SH-SY5Y (cell line): ENCODE results near the gene PSMG2.

Experiments used
- GATA2 ChIP-seq: IDR thresholded peaks from 2 replicates; pipeline ENCODE4 v1.6.1; 2011; ENCODE audit warnings: mild to moderate bottlenecking, low read depth, low read length
- GATA3 ChIP-seq: IDR thresholded peaks from 2 replicates; pipeline ENCODE4 v1.6.1; 2011; ENCODE audit warnings: low read depth, mild to moderate bottlenecking, low read length, moderate library complexity

DNA sequence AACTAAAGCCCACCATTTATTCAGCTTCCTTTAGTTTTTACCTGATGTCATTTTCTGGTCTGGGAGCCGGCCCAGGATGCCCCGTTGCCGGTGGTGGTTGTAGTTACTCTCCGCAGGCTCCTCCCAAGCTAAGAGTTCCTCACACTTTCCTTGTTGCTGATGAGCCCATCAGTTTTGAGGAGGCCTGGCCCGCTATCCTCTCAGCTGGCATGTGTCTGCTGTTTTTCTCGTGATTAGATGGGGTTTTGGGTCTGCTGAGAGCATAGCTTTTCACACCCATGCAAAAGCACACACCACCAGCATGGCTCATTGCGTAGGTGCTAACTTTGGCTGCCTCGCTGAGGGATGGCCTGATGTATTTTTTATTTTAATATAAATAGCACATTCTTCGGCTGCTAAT lies 72.1 kb downstream of the PSMG2 start:
- no peak for TF ChIP-seq GATA2
- TF ChIP-seq GATA3 = no peak
